NCI-H446 treated with DMSO at 0.1 percent for 48 hours (cell line): ENCODE data around the gene EPHA3.

Source experiments
- DNase-seq: peaks from one replicate; lab custom pipeline; 2025; lab: John Stamatoyannopoulos, UW

The EPHA3 gene

DNA sequence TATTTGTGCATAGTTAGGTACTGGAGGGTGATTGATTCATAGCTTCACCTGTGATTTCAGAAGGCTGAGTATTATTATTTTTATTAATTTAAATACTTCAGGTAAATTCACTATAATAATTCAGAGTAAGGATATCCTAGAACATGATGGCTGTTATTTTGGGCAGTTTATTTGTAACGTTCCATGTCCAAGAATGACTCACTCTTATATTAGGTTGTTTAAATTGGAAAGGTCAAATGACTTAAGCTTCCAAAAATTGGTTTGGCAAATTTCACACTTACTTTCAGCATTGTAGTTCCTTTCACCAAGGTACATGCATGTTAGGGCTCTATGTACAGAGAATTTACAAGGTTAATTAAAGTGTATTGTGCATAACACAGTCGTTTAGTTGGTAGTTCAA, 120.2 kb downstream of the EPHA3 start:
- DNase-seq: no peak

DNA sequence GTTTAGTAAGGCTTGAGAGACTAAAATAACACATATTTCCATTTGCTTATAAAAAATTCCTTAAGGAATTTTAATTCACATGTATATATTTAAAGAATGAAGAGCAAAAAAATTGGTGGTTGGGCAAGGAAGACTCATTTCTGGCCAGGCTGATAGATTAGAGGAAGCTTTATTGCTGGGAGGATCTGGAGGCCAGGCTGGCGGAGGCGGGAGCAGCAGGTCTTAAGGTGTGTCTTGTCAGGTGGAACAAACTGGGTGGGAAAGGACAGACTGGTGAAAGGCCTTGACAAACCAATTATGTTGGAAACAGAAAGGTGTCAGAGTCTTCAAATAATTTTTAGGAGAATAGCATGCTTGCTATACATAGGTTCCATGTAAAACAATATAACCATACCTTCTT, 124.7 kb downstream of the EPHA3 start:
- DNase-seq: no peak

DNA sequence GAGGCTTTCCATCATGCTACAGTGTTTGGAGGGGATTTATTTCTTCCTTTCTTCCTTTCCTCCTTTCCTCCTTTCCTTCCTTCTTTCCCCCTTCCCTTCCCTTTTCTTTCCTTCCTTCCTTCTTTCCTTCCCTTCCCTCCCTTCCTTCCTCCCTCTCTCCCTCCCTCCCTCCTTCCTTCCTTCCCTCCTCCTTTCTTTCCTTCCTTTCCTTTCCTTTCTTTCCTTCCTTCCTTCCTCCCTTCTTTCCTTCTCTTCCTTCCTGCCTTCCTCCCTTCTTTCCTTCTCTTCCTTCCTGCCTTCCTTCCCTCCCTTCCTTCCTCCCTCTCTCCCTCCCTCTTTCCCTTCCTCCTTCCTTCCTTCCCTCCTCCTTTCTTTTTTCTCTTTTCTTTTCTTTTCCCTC, 127.2 kb downstream of the EPHA3 start:
- DNase-seq: no peak

DNA sequence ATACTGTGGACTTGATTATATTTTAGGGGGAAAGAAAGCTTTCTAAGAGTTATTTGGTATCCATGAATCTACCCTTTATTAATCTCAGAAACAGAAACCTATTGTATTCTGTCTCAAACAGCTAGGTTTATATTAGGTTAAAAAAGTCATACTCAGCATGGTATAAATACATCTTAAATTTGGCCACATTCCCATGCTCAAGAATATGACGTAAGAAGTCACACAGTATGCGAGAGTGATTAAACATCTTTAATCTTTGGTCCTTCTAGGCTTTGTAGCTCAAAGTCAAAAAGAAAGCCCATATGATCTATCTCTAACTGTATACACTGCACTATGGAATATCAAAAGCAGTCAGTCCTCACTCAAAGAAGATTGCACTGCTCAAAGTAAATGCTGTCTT, 131.4 kb downstream of the EPHA3 start:
- DNase-seq: no peak

DNA sequence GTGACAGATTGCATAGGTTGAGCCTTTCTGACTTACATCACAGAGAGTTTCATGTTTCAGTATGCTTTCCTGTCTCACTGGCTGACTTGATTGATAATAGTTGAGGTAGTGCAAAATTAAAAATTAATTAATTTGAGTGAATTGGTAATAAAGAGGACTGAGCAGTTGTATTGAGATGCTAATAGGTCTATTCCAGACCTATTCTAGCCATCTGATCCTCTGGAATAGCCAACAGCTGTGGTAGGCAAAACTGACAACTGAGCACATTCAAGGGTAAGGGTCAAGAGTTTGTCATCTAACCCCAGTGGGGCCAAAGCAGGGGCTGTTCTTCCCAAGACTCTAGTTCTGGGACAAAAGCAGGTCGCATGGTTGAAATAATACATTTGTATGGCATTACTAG, 132.4 kb downstream of the EPHA3 start:
- DNase-seq: no peak

DNA sequence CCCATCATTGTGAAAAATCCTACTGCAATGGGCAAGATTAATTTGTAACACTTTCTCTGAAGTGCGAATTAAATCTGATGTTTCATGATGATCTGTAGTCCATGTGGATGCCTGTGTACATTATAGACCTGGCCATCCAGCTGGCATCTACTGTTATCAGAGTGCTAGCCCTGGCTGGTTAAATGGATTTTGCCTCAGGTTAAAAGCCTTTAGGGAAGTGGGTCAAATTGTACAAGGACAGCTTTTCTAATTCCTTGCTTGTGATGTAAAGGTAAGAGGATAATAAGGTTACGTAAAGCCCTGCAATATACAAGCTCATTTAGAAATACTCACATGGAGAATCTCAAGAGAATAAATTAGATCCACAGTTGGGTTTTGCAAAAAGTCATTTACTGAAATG, 138.2 kb downstream of the EPHA3 start:
- DNase-seq: no peak

DNA sequence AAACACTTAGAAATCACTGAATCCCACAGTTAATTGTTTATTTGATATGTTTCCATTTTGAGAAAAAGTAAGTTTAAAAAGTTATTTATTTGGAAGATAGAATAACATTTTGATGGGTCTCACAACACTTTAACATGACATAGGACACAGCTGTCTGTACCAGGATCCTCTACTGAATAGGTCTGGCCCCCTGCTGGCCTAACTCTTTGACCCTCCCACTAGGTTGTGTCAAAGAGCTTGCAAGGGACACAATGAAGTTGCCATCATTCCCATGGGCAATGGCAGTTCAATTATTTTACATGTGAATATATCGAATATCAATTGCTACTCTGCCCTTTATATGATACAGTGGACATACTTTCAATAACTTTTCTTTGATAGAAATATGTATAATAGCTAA, 138.9 kb downstream of the EPHA3 start:
- DNase-seq: no peak

DNA sequence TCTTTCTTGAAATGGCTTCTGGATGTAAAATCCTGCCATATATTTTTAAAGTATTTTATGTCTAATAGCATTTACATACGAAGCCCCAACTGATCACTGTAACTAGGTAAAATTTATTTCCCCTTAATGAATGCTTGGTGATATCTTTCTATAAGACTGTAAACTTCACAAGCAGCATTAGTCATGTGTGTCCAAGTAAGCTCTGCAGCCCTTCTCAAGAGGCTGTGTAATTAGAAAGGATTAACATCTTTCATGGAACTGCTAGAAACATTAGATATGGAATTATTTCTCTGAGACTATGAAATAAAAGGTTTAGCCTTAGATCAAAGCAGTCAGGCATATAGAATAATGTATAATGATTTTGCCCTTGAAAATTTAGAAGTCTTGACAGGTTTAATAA, 143.3 kb downstream of the EPHA3 start:
- no peak for DNase-seq

DNA sequence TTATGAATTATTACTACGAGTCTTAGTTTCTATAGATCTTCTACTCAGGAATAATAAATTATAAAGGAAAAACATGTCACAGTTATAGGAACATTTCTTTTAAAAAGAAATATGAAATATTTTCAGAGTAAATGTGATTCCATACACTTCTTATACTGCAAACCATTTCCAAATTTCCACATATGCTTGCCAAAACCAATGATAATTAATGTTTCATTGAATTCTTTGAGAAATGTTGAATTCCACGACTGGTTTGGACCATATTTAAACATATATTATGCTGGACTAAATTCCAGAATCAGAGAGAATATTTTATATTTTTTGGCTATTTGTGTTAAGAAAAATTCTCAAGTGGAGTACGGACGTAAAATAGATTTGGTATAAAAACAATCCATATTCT, 144.6 kb downstream of the EPHA3 start:
- no peak for DNase-seq

DNA sequence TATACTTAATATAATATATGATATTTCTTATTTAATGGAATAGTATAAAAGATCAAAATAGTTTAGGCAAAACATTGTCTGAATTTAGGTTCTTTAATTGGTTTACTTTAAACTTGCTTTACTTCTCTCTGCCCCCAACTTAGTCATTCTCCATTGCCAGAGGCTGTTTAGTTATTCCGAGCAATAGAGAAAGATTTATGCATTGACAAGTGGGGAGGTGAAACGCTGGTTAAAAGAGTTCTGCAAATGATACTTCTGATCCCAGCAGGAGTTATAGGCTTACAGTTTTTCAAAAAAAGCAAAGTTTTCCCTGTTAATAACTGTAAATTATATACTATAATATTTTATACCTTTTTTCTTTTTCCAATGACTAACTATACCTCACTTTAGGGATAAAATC, 145.4 kb downstream of the EPHA3 start:
- no peak for DNase-seq

DNA sequence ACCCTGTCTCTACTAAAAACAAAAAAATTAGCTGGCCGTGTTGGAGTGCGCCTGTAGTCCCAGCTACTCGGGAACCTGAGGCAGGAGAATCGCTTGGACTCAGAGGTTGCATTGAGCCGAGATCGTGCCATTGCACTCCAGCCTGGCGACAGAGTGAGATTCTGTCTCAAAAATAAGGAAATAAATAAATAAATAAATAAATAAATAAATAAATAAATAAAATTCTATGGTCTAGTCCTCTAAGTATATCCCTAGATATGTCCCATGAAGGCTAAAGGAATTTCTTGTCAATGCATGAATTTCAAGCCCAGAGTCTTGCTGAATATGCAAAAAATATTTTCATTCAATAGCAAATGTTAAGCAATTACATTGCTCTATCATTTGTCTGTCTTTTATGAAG, 149.0 kb downstream of the EPHA3 start:
- DNase-seq: no peak

DNA sequence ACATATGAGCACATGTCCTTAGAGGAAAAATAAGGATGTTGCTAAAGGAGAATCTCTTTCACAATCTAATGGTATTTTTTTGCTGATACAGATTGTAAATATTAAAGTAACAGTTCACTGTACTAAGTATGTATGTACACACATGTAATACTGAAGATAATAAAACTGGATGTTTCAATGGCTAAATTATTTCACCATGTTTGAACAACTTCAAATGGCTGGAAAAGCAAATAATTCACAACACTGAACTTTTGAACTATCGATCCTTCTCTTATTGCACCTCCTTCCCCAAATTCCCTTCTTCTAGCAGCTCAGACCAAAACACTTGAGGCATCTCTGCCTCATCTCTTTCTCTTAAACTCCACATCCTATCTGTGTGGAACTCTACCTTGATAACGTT, 149.5 kb downstream of the EPHA3 start:
- DNase-seq: no peak

DNA sequence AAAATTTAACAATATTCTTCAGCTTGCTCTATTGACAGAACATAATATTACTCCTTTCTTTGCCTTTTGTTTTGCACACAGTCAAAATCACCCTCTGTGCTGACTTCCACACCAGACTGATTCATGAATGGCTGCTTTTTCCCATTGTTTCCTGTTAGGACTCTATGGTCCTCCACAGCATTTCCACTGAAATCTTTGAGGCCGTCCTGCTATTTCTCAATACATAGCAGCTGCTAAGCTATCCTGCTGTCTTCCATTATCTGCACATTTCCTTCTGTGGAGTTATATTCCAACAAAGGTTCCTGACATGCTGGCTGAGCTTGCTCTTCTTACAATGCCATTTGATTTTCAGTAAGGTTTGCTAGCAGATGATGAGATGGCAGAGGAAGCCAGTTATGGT, 153.3 kb downstream of the EPHA3 start:
- DNase-seq: no peak

DNA sequence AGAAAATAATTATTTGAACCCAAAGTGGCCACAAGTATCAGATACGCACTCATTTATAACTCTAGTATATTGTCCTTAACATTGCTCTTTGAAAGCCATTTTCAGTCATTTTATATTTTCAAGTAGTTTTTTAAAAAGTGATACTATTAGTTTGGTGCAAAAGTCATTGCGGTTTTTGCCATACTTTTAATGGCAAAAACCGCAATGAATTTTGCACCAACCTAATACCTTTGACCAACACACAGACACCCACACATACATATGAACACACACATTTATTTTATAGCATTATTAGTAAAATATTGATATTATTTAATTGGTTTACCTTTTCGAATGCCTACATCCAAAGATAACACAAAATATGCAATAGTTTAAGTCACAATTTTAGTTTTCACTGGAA, 154.3 kb downstream of the EPHA3 start:
- DNase-seq: no peak

DNA sequence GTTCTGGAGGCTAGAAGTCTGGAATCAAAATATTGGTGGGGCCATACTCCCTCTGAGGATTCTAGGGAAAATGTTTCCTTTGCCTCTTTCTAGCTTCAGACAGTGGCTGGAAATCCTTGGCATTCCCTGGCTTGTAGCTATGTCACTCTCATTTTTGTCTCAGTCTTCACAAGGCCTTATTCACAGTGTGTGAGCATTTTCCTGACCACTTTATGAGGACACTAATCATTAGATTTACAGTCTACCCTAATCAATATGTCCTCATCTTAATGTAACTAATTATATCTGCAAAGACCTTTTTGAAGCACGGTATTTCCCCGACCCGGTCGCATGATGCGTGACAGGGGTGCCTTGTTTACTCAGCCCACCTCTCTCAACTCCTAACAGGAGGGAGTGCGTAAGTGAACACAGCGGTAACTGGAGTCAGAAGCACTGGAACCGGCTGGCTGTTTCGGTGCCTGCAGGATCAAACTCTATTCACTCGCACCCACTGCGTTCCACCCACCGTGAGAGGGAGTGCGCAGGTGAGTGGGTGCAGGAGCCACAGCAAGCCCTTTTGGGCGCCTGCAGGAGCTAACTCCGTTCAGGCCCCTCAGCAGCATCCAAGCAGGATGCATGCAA, 155.0 kb downstream of the EPHA3 start:
- DNase-seq: no peak

DNA sequence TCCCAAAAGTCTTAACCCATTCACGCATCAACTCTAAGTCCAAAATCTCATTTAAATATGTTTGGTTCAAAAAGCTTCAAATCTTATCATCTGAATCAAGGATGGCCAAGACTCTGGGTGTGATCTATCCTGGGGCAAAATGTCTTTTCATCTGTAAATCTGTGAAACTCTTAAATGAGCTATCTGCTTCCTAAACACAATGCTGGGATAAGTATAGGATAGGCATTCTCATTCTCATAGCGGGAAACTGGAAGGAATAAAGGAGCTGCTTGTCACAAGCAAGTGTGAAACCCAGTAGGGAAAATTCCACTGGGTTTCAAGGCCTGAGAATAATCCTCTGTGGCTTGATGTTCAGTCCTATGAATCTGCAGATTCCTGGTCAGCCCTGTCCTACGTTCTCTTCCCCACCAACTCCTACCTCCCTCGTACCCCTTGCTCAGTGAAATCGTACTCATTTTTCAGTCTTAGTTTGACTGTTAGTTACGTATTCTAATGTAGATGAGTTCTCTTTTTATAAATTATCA, 156.7 kb downstream of the EPHA3 start:
- no peak for DNase-seq

DNA sequence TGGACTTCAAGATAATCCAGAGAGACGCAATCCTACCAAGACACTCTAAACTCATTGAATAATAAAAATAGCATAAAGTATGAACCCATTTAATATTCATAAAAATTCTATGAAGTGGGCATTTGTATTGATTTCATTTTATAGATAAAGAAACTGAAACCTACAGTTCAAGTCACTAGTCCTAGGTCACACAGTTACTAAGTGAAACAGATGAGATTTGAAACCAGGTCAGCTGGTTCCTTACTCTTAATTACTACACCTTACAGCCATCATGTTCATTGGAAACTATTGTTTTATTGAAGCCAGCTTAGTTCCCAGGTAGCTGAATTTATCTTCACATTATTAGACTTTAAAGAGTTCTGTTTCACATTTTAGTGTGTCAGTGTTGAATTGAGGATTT, 158.7 kb downstream of the EPHA3 start:
- no peak for DNase-seq

DNA sequence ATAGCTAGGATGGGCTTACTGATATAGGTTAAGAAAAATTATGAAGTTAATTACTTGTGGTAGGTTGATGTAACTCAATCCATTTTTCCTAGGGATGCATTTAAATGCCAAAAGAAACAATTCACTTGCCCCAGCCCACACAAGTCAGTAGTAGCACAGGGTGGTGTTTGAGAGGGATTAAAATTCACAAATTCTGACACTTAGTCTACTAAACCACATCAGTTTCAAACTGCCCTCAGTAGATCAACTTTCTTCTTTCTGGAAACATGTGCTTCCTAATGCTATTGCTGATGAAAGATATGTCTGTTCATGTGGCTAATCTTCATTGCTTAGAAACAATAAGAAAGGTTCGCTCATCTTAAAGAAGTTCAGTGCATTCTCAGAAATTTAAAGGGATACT, 160.6 kb downstream of the EPHA3 start:
- DNase-seq: no peak

DNA sequence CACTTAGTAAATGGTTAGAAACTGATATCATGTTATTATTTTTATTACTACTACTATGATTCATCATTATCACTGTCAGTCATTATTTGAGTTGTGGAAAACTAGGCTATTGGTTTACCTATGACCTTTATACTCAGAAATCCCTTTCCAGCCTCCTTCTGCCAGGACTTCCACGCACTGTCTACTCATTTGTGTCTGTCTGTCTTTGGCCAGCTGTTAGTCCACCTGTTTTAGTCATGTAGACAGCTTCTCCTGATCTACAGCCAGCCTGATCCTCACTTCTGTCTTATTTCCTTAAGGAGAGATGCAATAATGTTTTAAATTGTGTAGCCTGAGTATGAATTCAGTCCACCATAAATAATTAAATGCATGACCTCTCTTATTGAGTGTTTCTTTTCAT, 162.8 kb downstream of the EPHA3 start:
- DNase-seq: no peak

DNA sequence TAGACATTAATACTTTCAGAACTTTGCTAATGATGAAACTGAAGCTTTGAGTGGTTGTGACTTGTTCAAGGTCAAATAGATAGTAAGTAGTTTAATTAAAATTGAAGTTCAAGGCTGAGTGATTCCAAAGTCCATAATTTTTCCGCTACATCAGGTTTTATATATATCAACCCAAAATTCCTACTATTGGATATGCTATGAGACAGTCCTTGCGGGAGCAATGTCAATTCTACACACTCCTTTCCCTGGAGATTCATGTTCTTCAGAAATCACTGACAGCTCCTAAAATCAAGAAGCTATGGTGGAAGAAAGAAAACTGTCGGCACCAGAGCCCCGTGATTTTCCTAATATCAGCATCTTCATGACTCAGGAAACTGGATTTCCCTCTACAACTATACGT, 167.6 kb downstream of the EPHA3 start:
- no peak for DNase-seq

DNA sequence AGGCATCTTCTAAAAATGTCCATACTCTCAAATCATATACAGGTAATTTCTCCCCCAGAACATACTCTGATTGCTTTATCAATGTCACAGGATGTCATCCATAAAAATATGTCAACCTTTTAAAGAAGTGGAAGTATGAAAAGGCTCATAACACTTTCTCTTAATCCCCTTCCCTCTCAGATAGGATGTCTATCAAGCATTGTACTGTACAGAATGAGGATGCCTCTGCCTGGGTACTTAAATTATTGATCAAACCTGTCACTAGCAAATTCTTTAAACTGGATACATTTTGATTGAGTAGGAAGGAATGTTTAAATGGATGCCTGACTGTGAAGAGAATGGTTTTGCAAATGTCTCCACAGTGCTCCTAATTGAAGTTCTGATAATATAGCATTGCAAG, 168.7 kb downstream of the EPHA3 start:
- no peak for DNase-seq

DNA sequence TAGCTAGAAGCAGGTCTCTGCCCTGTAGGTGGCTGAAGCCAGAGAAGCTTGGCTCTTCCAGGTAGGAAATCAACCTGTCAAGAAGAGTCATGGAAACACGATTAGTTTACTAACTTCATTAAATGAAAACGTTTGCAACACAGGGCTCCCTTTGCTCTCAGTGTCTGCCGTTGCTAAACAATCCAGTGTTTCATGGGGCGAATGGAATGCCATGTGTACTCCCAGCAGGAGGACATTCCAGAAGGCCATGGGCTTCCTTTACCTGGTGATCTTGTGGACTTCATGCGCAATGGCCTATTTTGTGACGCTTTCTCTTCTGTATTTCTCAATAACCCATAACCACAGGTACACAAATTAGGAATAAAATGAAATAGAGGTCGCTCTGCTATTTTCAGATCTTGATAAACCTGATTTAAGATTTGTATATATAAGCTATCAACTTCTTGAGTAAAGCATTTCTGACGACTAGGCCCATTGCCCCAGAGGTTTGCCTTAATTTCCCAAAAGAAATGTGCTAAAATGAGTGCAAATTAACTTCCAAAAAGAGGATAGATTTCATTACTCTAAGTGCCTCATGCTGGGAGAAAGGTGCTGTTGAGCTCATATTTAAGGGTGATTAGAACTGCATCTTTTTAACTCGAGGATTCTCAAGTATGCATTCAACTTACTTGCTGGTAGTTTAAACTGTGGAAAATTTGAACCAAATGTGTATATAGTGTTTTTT, 171.0 kb downstream of the EPHA3 start:
- DNase-seq: no peak

DNA sequence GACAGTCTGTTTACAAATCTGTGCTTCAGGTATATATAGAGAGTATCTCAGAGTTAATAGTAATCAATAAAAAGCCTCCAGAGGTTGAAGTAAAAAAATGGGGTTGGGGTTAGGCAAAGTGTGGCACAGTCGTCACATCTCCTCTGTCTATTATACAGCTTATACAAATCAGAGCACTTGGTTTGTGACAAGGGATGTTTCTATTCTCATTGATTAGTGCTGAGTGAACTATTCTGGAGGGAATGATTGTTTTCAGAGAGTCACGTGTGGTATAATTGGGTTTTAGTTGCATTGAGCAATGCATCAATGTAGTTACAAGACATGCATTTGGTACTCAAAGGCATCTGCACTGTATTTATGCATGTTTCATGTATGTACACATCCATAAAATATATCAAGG, 172.9 kb downstream of the EPHA3 start:
- DNase-seq: no peak

DNA sequence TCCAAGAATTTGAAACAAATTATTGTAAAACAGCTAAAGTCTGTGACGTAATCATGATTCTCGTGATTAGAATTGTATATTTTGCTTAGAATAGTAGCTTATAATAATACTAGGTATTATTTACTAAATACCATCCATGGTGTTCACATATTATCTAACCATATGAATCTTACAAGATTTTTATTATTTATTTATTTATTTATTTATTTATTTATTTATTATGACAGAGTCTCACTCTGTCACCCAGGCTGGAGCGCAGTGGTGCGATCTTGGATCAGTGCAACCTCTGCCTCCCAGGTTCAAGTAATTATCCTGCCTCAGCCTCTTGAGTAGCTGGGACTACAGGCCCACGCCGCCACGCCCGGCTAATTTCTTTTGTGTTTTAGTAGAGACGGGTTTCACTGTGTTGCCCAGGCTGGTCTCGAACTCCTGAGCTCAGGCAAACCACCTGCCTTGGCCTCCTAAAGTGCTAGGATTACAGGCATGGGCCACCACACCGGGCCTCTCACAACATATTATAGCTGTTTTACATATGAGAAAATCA, 173.5 kb downstream of the EPHA3 start:
- no peak for DNase-seq
